ENCODE results near the gene LST1. TPM values are rescaled to one million over a fixed set of nuclear protein-coding genes. Genes with fewer than 3 reads are reported as not detected.

Gene LST1
- total RNA-seq, 1 experiment from 2014 or later: 0.66 TPM

DNA sequence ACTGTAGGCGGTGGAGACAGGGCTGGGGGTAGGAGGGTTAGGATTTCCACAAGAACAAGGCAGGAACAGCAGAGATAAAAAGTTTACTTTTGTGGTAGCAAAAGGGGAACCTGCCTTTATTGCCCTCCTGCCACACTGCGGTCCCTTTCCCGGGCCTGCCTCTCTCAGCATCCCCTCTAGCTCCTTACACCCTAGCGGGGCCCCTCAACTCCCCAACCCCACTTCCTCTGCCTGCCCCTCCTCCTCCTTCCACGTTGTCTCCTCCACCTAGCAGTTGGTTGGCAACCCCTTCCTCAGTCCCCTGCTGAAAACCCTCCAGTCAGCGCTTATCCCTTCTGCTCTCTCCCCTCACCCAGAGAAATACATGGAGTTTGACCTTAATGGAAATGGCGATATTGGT, 29.7 kb downstream of the LST1 start (continued):
- TF ChIP-seq, protein P1, sequence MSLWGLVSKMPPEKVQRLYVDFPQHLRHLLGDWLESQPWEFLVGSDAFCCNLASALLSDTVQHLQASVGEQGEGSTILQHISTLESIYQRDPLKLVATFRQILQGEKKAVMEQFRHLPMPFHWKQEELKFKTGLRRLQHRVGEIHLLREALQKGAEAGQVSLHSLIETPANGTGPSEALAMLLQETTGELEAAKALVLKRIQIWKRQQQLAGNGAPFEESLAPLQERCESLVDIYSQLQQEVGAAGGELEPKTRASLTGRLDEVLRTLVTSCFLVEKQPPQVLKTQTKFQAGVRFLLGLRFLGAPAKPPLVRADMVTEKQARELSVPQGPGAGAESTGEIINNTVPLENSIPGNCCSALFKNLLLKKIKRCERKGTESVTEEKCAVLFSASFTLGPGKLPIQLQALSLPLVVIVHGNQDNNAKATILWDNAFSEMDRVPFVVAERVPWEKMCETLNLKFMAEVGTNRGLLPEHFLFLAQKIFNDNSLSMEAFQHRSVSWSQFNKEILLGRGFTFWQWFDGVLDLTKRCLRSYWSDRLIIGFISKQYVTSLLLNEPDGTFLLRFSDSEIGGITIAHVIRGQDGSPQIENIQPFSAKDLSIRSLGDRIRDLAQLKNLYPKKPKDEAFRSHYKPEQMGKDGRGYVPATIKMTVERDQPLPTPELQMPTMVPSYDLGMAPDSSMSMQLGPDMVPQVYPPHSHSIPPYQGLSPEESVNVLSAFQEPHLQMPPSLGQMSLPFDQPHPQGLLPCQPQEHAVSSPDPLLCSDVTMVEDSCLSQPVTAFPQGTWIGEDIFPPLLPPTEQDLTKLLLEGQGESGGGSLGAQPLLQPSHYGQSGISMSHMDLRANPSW (CRISPR knock-in tag; conservative IDR thresholded peaks at IDR 0.05; ENCODE audit: low read depth): no peak
- TF ChIP-seq, protein P2, sequence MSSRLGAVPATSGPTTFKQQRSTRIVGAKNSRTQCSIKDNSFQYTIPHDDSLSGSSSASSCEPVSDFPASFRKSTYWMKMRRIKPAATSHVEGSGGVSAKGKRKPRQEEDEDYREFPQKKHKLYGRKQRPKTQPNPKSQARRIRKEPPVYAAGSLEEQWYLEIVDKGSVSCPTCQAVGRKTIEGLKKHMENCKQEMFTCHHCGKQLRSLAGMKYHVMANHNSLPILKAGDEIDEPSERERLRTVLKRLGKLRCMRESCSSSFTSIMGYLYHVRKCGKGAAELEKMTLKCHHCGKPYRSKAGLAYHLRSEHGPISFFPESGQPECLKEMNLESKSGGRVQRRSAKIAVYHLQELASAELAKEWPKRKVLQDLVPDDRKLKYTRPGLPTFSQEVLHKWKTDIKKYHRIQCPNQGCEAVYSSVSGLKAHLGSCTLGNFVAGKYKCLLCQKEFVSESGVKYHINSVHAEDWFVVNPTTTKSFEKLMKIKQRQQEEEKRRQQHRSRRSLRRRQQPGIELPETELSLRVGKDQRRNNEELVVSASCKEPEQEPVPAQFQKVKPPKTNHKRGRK (CRISPR knock-in tag; IDR thresholded peaks at IDR 0.05; ENCODE audit: borderline replicate concordance): no peak
- TF ChIP-seq, protein P3, sequence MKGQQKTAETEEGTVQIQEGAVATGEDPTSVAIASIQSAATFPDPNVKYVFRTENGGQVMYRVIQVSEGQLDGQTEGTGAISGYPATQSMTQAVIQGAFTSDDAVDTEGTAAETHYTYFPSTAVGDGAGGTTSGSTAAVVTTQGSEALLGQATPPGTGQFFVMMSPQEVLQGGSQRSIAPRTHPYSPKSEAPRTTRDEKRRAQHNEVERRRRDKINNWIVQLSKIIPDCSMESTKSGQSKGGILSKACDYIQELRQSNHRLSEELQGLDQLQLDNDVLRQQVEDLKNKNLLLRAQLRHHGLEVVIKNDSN (CRISPR knock-in tag; IDR thresholded peaks at IDR 0.05): no peak

DNA sequence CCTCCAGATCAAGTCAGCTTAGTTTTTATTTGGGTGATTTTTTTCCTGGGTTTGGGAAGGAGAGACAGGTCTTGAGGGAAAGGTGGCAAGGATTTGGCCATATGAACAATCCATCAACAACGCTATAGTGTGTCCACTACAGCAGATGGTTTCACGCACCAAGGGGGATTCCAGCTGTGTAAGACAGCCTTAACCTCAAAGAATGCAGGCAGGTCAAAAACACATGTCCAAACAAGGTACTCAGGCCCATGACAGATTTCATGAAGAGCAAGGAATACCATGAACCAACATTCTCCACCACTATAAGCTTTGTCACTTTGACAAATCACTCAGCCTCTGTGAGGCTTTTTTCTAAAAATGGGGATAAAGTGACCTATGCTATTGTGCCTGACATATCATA, 30.9 kb downstream of the LST1 start:
- no peak for TF ChIP-seq ZNF121 (CRISPR knock-in tag; IDR thresholded peaks at IDR 0.05)
- no peak for TF ChIP-seq TEAD4 (CRISPR knock-in tag; IDR thresholded peaks at IDR 0.05)
- no peak for TF ChIP-seq NFATC4 (CRISPR knock-in tag; IDR thresholded peaks at IDR 0.05)
- TF ChIP-seq, protein P4, sequence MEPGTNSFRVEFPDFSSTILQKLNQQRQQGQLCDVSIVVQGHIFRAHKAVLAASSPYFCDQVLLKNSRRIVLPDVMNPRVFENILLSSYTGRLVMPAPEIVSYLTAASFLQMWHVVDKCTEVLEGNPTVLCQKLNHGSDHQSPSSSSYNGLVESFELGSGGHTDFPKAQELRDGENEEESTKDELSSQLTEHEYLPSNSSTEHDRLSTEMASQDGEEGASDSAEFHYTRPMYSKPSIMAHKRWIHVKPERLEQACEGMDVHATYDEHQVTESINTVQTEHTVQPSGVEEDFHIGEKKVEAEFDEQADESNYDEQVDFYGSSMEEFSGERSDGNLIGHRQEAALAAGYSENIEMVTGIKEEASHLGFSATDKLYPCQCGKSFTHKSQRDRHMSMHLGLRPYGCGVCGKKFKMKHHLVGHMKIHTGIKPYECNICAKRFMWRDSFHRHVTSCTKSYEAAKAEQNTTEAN (CRISPR knock-in tag; IDR thresholded peaks at IDR 0.05): no peak
- TF ChIP-seq SMAD4 (CRISPR knock-in tag; IDR thresholded peaks at IDR 0.05): no peak
- TF ChIP-seq, protein P5, sequence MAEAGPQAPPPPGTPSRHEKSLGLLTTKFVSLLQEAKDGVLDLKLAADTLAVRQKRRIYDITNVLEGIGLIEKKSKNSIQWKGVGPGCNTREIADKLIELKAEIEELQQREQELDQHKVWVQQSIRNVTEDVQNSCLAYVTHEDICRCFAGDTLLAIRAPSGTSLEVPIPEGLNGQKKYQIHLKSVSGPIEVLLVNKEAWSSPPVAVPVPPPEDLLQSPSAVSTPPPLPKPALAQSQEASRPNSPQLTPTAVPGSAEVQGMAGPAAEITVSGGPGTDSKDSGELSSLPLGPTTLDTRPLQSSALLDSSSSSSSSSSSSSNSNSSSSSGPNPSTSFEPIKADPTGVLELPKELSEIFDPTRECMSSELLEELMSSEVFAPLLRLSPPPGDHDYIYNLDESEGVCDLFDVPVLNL (CRISPR knock-in tag; IDR thresholded peaks at IDR 0.05; ENCODE audit: borderline replicate concordance, low read depth): no peak
- TF ChIP-seq, protein P6, sequence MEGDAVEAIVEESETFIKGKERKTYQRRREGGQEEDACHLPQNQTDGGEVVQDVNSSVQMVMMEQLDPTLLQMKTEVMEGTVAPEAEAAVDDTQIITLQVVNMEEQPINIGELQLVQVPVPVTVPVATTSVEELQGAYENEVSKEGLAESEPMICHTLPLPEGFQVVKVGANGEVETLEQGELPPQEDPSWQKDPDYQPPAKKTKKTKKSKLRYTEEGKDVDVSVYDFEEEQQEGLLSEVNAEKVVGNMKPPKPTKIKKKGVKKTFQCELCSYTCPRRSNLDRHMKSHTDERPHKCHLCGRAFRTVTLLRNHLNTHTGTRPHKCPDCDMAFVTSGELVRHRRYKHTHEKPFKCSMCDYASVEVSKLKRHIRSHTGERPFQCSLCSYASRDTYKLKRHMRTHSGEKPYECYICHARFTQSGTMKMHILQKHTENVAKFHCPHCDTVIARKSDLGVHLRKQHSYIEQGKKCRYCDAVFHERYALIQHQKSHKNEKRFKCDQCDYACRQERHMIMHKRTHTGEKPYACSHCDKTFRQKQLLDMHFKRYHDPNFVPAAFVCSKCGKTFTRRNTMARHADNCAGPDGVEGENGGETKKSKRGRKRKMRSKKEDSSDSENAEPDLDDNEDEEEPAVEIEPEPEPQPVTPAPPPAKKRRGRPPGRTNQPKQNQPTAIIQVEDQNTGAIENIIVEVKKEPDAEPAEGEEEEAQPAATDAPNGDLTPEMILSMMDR (IDR thresholded peaks at IDR 0.05): no peak
- TF ChIP-seq, protein P7, sequence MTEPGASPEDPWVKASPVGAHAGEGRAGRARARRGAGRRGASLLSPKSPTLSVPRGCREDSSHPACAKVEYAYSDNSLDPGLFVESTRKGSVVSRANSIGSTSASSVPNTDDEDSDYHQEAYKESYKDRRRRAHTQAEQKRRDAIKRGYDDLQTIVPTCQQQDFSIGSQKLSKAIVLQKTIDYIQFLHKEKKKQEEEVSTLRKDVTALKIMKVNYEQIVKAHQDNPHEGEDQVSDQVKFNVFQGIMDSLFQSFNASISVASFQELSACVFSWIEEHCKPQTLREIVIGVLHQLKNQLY (CRISPR knock-in tag; IDR thresholded peaks at IDR 0.05): no peak
- no peak for TF ChIP-seq TEAD1 (CRISPR knock-in tag; IDR thresholded peaks at IDR 0.05)
- TF ChIP-seq ZNF138 (CRISPR knock-in tag; conservative IDR thresholded peaks at IDR 0.05): no peak
- TF ChIP-seq GABPB1 (CRISPR knock-in tag; IDR thresholded peaks at IDR 0.05): no peak
- TF ChIP-seq ZNF416 (CRISPR knock-in tag; IDR thresholded peaks at IDR 0.05): no peak
- no peak for TF ChIP-seq RORB (CRISPR knock-in tag; IDR thresholded peaks at IDR 0.05)
- TF ChIP-seq, protein P8, sequence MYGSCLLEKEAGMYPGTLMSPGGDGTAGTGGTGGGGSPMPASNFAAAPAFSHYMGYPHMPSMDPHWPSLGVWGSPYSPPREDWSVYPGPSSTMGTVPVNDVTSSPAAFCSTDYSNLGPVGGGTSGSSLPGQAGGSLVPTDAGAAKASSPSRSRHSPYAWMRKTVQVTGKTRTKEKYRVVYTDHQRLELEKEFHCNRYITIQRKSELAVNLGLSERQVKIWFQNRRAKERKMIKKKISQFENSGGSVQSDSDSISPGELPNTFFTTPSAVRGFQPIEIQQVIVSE (CRISPR knock-in tag; IDR thresholded peaks at IDR 0.05; ENCODE audit: borderline replicate concordance): no peak
- no peak for TF ChIP-seq PRRX2 (CRISPR knock-in tag; IDR thresholded peaks at IDR 0.05)
- TF ChIP-seq, protein P9, sequence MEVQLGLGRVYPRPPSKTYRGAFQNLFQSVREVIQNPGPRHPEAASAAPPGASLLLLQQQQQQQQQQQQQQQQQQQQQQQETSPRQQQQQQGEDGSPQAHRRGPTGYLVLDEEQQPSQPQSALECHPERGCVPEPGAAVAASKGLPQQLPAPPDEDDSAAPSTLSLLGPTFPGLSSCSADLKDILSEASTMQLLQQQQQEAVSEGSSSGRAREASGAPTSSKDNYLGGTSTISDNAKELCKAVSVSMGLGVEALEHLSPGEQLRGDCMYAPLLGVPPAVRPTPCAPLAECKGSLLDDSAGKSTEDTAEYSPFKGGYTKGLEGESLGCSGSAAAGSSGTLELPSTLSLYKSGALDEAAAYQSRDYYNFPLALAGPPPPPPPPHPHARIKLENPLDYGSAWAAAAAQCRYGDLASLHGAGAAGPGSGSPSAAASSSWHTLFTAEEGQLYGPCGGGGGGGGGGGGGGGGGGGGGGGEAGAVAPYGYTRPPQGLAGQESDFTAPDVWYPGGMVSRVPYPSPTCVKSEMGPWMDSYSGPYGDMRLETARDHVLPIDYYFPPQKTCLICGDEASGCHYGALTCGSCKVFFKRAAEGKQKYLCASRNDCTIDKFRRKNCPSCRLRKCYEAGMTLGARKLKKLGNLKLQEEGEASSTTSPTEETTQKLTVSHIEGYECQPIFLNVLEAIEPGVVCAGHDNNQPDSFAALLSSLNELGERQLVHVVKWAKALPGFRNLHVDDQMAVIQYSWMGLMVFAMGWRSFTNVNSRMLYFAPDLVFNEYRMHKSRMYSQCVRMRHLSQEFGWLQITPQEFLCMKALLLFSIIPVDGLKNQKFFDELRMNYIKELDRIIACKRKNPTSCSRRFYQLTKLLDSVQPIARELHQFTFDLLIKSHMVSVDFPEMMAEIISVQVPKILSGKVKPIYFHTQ (CRISPR knock-in tag; IDR thresholded peaks at IDR 0.05): no peak
- Mint-ChIP-seq H3K27ac (peak overlapping the region; percentile 38; the same call in 1 of the 2 replicates), H3K36me3 (peaks cover 8% of the 10 kb centered on the region), H3K9me3 (no peaks in the 10 kb centered on the region), H3K4me1 (peaks cover 28% of the 10 kb centered on the region), H3K4me3 (no peak overlapping the region), H3K27me3 (ENCODE audit: low read depth) (no peaks in the 10 kb centered on the region; the same call in 1 of the 2 replicates)
- ChIA-PET CTCF (interaction anchor here (0.6 to 3.5 kb wide), 3 partner anchors 18 to 70 kb away, joined by 3 to 24 read pairs (median 15); partner anchors contain the start of genes ATP6V1G2 and NFKBIL1), POLR2A (no interaction called here)
- no peak for ATAC-seq
- DNase-seq (ENCODE audit: low spot score): no peak

Data from WTC11 (cell line).